Measurements from ENCODE around the gene TNS4.
"Not testable (repeated sequence)": the region's sequence is repeated elsewhere in the genome, so short reads cannot be mapped to it uniquely, and the experiment has no call there.

Gene TNS4

GRCh38 chr17:40501499-40501911 lies at the start of gene TNS4:
Gene TNS4 (minus strand): TSS chr17:40501623. CDS start chr17:40496425, 5,198 bp downstream.
- no peak for DNase-seq (ENCODE audit: extremely low read depth in 1 of 2, low read depth in 1 of 2)

GRCh38 chr17:40550608-40551007 lies 49.2 kb upstream of the TNS4 start:
- no peak for DNase-seq (ENCODE audit: extremely low read depth in 1 of 2, low read depth in 1 of 2)

- no peak for DNase-seq (ENCODE audit: extremely low read depth in 1 of 2, low read depth in 1 of 2)
Observed at GRCh38 chr17:40548982-40549685, 47.7 kb upstream of the TNS4 start.

- DNase-seq (ENCODE audit: extremely low read depth in 1 of 2, low read depth in 1 of 2) = no peak
Observed at GRCh38 chr17:40548491-40548981, 47.1 kb upstream of the TNS4 start.

GRCh38 chr17:40547785-40548478 lies 46.5 kb upstream of the TNS4 start:
- no peak for DNase-seq (ENCODE audit: extremely low read depth in 1 of 2, low read depth in 1 of 2)

GRCh38 chr17:40547079-40547784 lies 45.8 kb upstream of the TNS4 start:
- no peak for DNase-seq (ENCODE audit: extremely low read depth in 1 of 2, low read depth in 1 of 2)

- DNase-seq (ENCODE audit: extremely low read depth in 1 of 2, low read depth in 1 of 2) = not testable (repeated sequence)
Observed at GRCh38 chr17:40546497-40546896, 45.1 kb upstream of the TNS4 start.

GRCh38 chr17:40545660-40546059 lies 44.2 kb upstream of the TNS4 start:
- no peak for DNase-seq (ENCODE audit: extremely low read depth in 1 of 2, low read depth in 1 of 2)

GRCh38 chr17:40542558-40543411 lies 41.4 kb upstream of the TNS4 start:
- DNase-seq (ENCODE audit: extremely low read depth in 1 of 2, low read depth in 1 of 2) = no peak

GRCh38 chr17:40541873-40542557 lies 40.6 kb upstream of the TNS4 start:
- DNase-seq (ENCODE audit: extremely low read depth in 1 of 2, low read depth in 1 of 2) = no peak

- no peak for DNase-seq (ENCODE audit: extremely low read depth in 1 of 2, low read depth in 1 of 2)
Observed at GRCh38 chr17:40541060-40541872, 39.8 kb upstream of the TNS4 start.

GRCh38 chr17:40540448-40540847 lies 39.0 kb upstream of the TNS4 start:
- DNase-seq (ENCODE audit: extremely low read depth in 1 of 2, low read depth in 1 of 2) = no peak

GRCh38 chr17:40539711-40540411 lies 38.4 kb upstream of the TNS4 start:
- DNase-seq (ENCODE audit: extremely low read depth in 1 of 2, low read depth in 1 of 2) = no peak

- no peak for DNase-seq (ENCODE audit: extremely low read depth in 1 of 2, low read depth in 1 of 2)
Observed at GRCh38 chr17:40538936-40539705, 37.7 kb upstream of the TNS4 start.

- no peak for DNase-seq (ENCODE audit: extremely low read depth in 1 of 2, low read depth in 1 of 2)
Observed at GRCh38 chr17:40538019-40538935, 36.9 kb upstream of the TNS4 start.

- no peak for DNase-seq (ENCODE audit: extremely low read depth in 1 of 2, low read depth in 1 of 2)
Observed at GRCh38 chr17:40536295-40537171, 35.1 kb upstream of the TNS4 start.

All from activated CD8-positive, alpha-beta memory T cell treated with anti-CD3 and anti-CD28 coated beads for 1 hour (primary cell).